Vagina (tissue), 2 donors: ENCODE data around the gene MS4A1. TPM values are rescaled to one million over a fixed set of nuclear protein-coding genes. Genes with fewer than 3 reads are reported as not detected.

Experiments
- DNase-seq, 2 donors: peaks; one replicate each; pipeline ENCODE4 v3.0.0-alpha.2; 2017; ENCODE audit errors: extremely low spot score in 2 of 2
- H3K27ac ChIP-seq: fragments of 200-600 bp; sonication (generic); one replicate; pipeline ENCODE4 v1.5.1; 2019
- H3K27me3 ChIP-seq: fragments of 200-600 bp; sonication (generic); one replicate; pipeline ENCODE4 v1.5.1; 2019
- H3K36me3 ChIP-seq, 2 donors: fragments of 200-600 bp; sonication (generic); one replicate each; pipeline ENCODE4 v1.5.1; 2017 to 2019
- H3K4me1 ChIP-seq: fragments of 200-600 bp; sonication (generic); one replicate; pipeline ENCODE4 v1.5.1; 2019
- H3K4me3 ChIP-seq, 2 donors: fragments of 200-600 bp; sonication (generic); 1 replicate in 1 of 2; 2 replicates in 1 of 2; pipeline ENCODE4 v1.5.1; 2016 to 2019
- H3K9me3 ChIP-seq: fragments of 200-600 bp; sonication (generic); one replicate; pipeline ENCODE4 v1.5.1; 2019
- POLR2A ChIP-seq, 2 donors: fragments of 450-650 bp; IDR thresholded peaks; one replicate each; pipeline ENCODE4 v1.6.1; 2017; ENCODE audit warnings: antibody characterized with exemption in 2 of 2, mild to moderate bottlenecking in 2 of 2, moderate library complexity in 2 of 2
- POLR2AphosphoS5 ChIP-seq, 2 donors: sonication (generic); formaldehyde crosslinking; IDR thresholded peaks; one replicate each; pipeline ENCODE4 v1.9.0; 2017; ENCODE audit warnings: antibody characterized with exemption in 2 of 2, mild to moderate bottlenecking in 2 of 2, low read depth in 1 of 2; ENCODE audit not compliant: insufficient read depth in 1 of 2
- intact Hi-C: fragments of 100-400 bp; cut with DNase I; formaldehyde crosslinking; loops from one replicate; pipeline ENCODE4 v1.15.1; 2023
- total RNA-seq: library from RNA; depleted of rRNA; stranded (reverse); fragments of >200 nt; gene quantifications from one replicate; pipeline ENCODE4 v1.2.3, GENCODE V29; 2016
- TF ChIP-seq, protein P1 (sequence below), 3 experiments: fragments of 450-650 bp in 2 of 3; fragments of 200-600 bp in 1 of 3; sonication (generic) in 1 of 3; IDR thresholded peaks; one replicate each; pipeline ENCODE4 v1.5.1; 2017 to 2019; ENCODE audit warnings: antibody characterized with exemption in 3 of 3, mild to moderate bottlenecking in 2 of 3, moderate library complexity in 2 of 3

MS4A1 gene
- not detected for total RNA-seq

GRCh38 chr11:60455531-60456042 is at the start of gene MS4A1:
MS4A1 (plus strand) TSS chr11:60455847; CDS start chr11:60462375, 6,528 bp downstream.
- intact Hi-C loops: no loop called here
- H3K9me3 ChIP-seq: no peaks in the 10 kb centered on the region
- no peaks in the 10 kb centered on the region for H3K27me3 ChIP-seq
- no peak within 1 kb of the TSS for H3K4me3 ChIP-seq
- no peaks in the 10 kb centered on the region for H3K4me1 ChIP-seq
- H3K36me3 ChIP-seq: no peaks in the 10 kb centered on the region
- no peak for DNase-seq
- no peak within 1 kb of the TSS for H3K27ac ChIP-seq
- TF ChIP-seq, protein P1, sequence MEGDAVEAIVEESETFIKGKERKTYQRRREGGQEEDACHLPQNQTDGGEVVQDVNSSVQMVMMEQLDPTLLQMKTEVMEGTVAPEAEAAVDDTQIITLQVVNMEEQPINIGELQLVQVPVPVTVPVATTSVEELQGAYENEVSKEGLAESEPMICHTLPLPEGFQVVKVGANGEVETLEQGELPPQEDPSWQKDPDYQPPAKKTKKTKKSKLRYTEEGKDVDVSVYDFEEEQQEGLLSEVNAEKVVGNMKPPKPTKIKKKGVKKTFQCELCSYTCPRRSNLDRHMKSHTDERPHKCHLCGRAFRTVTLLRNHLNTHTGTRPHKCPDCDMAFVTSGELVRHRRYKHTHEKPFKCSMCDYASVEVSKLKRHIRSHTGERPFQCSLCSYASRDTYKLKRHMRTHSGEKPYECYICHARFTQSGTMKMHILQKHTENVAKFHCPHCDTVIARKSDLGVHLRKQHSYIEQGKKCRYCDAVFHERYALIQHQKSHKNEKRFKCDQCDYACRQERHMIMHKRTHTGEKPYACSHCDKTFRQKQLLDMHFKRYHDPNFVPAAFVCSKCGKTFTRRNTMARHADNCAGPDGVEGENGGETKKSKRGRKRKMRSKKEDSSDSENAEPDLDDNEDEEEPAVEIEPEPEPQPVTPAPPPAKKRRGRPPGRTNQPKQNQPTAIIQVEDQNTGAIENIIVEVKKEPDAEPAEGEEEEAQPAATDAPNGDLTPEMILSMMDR (IDR thresholded peaks at IDR 0.05): no peak
- TF ChIP-seq POLR2A (IDR thresholded peaks at IDR 0.05) (no peak), POLR2AphosphoS5 (IDR thresholded peaks at IDR 0.05; ENCODE audit: insufficient read depth in 1 of 2, low read depth in 1 of 2) (no peak)

DNA sequence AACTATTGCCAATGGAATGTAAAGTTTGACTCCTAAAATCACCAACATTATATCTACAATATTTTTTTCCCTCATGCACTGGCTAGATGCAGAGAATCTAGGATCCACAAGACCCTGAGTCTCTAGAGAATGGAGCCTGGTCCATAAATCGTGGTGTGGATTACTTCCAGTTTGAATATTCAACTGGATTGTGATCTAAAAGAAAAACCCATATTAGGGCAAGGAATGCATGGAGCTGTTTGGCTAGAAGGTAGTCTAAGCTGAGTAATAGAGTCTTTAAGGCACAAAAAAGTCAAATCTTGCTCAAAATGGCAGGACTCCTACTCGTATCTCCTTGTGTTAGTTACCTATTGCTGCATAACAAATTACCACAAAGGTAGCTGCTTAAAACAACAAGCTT is 35.6 kb upstream of the MS4A1 start:
- Histone ChIP-seq H3K9me3 (no peaks in the 10 kb centered on the region), H3K27me3 (no peaks in the 10 kb centered on the region), H3K27ac (no peak overlapping the region), H3K4me1 (no peaks in the 10 kb centered on the region), H3K36me3 (no peaks in the 10 kb centered on the region), H3K4me3 (no peak overlapping the region)
- intact Hi-C loops: no loop called here
- TF ChIP-seq POLR2AphosphoS5 (IDR thresholded peaks at IDR 0.05; ENCODE audit: insufficient read depth in 1 of 2, low read depth in 1 of 2): no peak
- TF ChIP-seq, protein P1 (IDR thresholded peaks at IDR 0.05): no peak
- TF ChIP-seq POLR2A (IDR thresholded peaks at IDR 0.05): no peak
- no peak for DNase-seq

- H3K36me3 ChIP-seq: no peaks in the 10 kb centered on the region
- DNase-seq: no peak
- TF ChIP-seq POLR2A (IDR thresholded peaks at IDR 0.05) (no peak), POLR2AphosphoS5 (IDR thresholded peaks at IDR 0.05; ENCODE audit: insufficient read depth in 1 of 2, low read depth in 1 of 2) (no peak)
- TF ChIP-seq, protein P1 (IDR thresholded peaks at IDR 0.05): no peak
- no peak overlapping the region for H3K4me3 ChIP-seq
- intact Hi-C loops: no loop called here
- H3K27me3 ChIP-seq: no peaks in the 10 kb centered on the region
- no peaks in the 10 kb centered on the region for H3K4me1 ChIP-seq
- H3K9me3 ChIP-seq: no peaks in the 10 kb centered on the region
- no peak overlapping the region for H3K27ac ChIP-seq
Observed at GRCh38 chr11:60422609-60423008, 33.0 kb upstream of the MS4A1 start.

- H3K27ac ChIP-seq: no peak overlapping the region
- H3K27me3 ChIP-seq: no peaks in the 10 kb centered on the region
- TF ChIP-seq POLR2A (IDR thresholded peaks at IDR 0.05) (no peak), POLR2AphosphoS5 (IDR thresholded peaks at IDR 0.05; ENCODE audit: insufficient read depth in 1 of 2, low read depth in 1 of 2) (no peak)
- TF ChIP-seq, protein P1 (IDR thresholded peaks at IDR 0.05): no peak
- DNase-seq: no peak
- intact Hi-C loops: no loop called here
- no peak overlapping the region for H3K4me3 ChIP-seq
- H3K36me3 ChIP-seq: no peaks in the 10 kb centered on the region
- no peaks in the 10 kb centered on the region for H3K4me1 ChIP-seq
- no peaks in the 10 kb centered on the region for H3K9me3 ChIP-seq
Observed at GRCh38 chr11:60428517-60428916, 27.1 kb upstream of the MS4A1 start.

DNA sequence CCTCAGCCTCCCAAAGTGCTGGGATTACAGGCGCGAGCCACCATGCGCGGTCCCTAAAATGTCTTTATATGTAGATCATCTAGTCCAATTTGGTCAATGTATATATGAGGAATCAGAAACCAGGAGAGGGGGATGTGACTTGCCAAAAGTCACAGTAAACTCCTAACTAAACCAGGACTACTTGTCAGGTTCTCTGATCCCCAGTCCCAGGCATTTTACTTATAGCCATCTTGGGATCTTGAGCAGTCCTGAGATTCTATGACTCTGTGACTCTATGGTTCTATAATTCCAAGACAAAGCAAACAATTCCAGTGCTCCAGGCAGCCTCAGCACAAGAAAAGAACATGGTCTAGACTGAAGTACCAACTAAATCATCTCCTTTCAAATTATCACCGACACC is 26.4 kb upstream of the MS4A1 start, which contains the start of gene MS4A5:
MS4A5 (plus strand) TSS at position 301 of the 400 bp plus-strand sequence. CDS start 103 bp downstream, outside the sequence.
- TF ChIP-seq, protein P1 (IDR thresholded peaks at IDR 0.05): no peak
- no peak within 1 kb of the TSS for H3K4me3 ChIP-seq
- no peaks in the 10 kb centered on the region for H3K36me3 ChIP-seq
- no peak for DNase-seq
- no peak within 1 kb of the TSS for H3K27ac ChIP-seq
- intact Hi-C loops: no loop called here
- H3K4me1 ChIP-seq: no peaks in the 10 kb centered on the region
- H3K27me3 ChIP-seq: no peaks in the 10 kb centered on the region
- no peaks in the 10 kb centered on the region for H3K9me3 ChIP-seq
